Small intestine (tissue), 7 donors: Measurements from ENCODE around the gene IWS1. TPM values are rescaled to one million over a fixed set of nuclear protein-coding genes. Genes with fewer than 3 reads are reported as not detected.

ENCODE experiments used
- DNase-seq, 2 donors: peaks; one replicate each; pipeline versions ENCODE4 v3.0.0 to v3.0.0-alpha.2; 2013
- FAIRE-seq: peaks from 2 replicates; lab custom pipeline; 2012; peaks lifted over from hg19 to GRCh38; lab: Jason Lieb, UNC
- H3K27ac ChIP-seq, 3 donors: one replicate each; pipeline ENCODE4 v1.5.1; 2013; ENCODE audit warnings: low read length in 2 of 3, mild to moderate bottlenecking in 2 of 3, control low read depth in 1 of 3, inconsistent platforms in 1 of 3, low read depth in 1 of 3, moderate library complexity in 1 of 3
- H3K27me3 ChIP-seq, 3 donors: one replicate each; pipeline ENCODE4 v1.6.1; 2013; ENCODE audit warnings: low read length in 3 of 3, inconsistent platforms in 1 of 3; ENCODE audit not compliant: control insufficient read depth in 3 of 3, insufficient read depth in 3 of 3
- H3K36me3 ChIP-seq, 3 donors: one replicate each; pipeline ENCODE4 v1.6.1; 2013; ENCODE audit warnings: low read length in 3 of 3, inconsistent platforms in 1 of 3, low read depth in 1 of 3, mild to moderate bottlenecking in 1 of 3, moderate library complexity in 1 of 3; ENCODE audit not compliant: control insufficient read depth in 3 of 3, insufficient read depth in 2 of 3
- H3K4me1 ChIP-seq, 3 donors: one replicate each; pipeline ENCODE4 v1.6.1; 2013; ENCODE audit warnings: low read length in 2 of 3, inconsistent platforms in 1 of 3, low read depth in 1 of 3, mild to moderate bottlenecking in 1 of 3, moderate library complexity in 1 of 3; ENCODE audit not compliant: control insufficient read depth in 3 of 3, insufficient read depth in 2 of 3
- H3K4me3 ChIP-seq, 3 donors: one replicate each; pipeline ENCODE4 v1.5.1; 2013; ENCODE audit warnings: low read length in 3 of 3, control low read depth in 1 of 3, inconsistent platforms in 1 of 3, low read depth in 1 of 3, mild to moderate bottlenecking in 1 of 3, moderate library complexity in 1 of 3
- H3K9me3 ChIP-seq, 2 donors: one replicate each; pipeline ENCODE4 v1.6.1; 2013; ENCODE audit warnings: low read depth in 1 of 2, low read length in 1 of 2; ENCODE audit not compliant: control insufficient read depth in 2 of 2, insufficient read depth in 1 of 2
- WGBS, 3 donors: extraction: QIAGEN DNeasy Blood & Tissue Kit; methylation state at CpG; one replicate each; pipeline ENCODE4 v1.1.7; 2013; 5-methylcytosine and 5-hydroxymethylcytosine counted together
- polyA plus RNA-seq, 4 donors: library from polyadenylated mRNA; stranded (reverse) in 3 of 4; unstranded in 1 of 4; fragments of 200-250 nt in 3 of 4; fragments of 120-200 nt in 1 of 4; gene quantifications; one replicate each; pipeline versions ENCODE4 v1.2.1 to v1.2.3, GENCODE V29; 2013
- donor health status: healthy with polysubstance abuse.
- donor health status: control.
- donor health status: control.
- donor health status: Bipolar disorder and iron deficiency.
- donor health status: healthy.

IWS1 gene
- polyA plus RNA-seq, 4 donors = 23.3 to 53.0 (median 47.8) TPM

GRCh38 chr2:127564429-127565260 is 38.4 kb upstream of the IWS1 start:
- Histone ChIP-seq H3K36me3 (peaks cover 9 to 87% (median 20%) of the 10 kb centered on the region in 3 donors), H3K27me3 (no peaks in the 10 kb centered on the region), H3K27ac (no peak overlapping the region), H3K9me3 (no peaks in the 10 kb centered on the region), H3K4me1 (peaks cover 0 to 14% (median 4%) of the 10 kb centered on the region in 3 donors), H3K4me3 (no peak overlapping the region)
- FAIRE-seq (no peak), DNase-seq (no peak)
- 88 to 94% (median 89%) methylated on average over 11 of the region's 11 CpGs for WGBS, 3 donors

- H3K27me3 ChIP-seq = no peaks in the 10 kb centered on the region
- no peaks in the 10 kb centered on the region for H3K9me3 ChIP-seq
- H3K36me3 ChIP-seq = peaks cover 9 to 87% (median 20%) of the 10 kb centered on the region in 3 donors
- 57 to 73% (median 68%) methylated on average over 13 to 14 of the region's 14 CpGs for WGBS, 3 donors
- no peak overlapping the region for H3K4me3 ChIP-seq
- FAIRE-seq (no peak), DNase-seq (peak; percentile 56 to 82)
- peak overlapping the region in 1 of 3 donors; percentile 10 for H3K27ac ChIP-seq
- peaks cover 0 to 14% (median 4%) of the 10 kb centered on the region in 3 donors for H3K4me1 ChIP-seq
Measured at GRCh38 chr2:127563458-127564428, 37.5 kb upstream of the IWS1 start.

DNA sequence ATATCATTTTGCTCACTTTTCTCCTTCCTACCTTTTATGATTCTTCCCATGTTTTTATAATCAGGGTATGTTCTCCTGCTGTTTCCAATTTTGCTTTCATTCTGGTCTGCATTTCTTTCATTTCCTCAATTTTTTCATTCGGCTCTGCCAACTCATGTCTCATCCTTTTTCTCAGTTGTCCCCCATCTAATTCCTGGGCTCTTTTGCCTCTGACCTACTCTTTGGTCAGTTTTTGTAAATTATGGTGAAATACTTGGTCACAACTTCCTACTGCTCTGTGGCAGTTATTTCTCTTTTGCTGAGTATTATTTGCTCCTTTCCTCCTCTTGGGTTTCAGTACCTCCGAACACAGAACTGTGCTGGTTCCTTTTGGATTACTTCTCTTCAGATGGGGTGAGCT is 36.6 kb upstream of the IWS1 start:
- WGBS, 3 donors = 86 to 94% (median 89%) methylated on average over 2 of the region's 2 CpGs
- no peak overlapping the region for H3K27ac ChIP-seq
- peaks cover 9 to 79% (median 20%) of the 10 kb centered on the region in 3 donors for H3K36me3 ChIP-seq
- H3K27me3 ChIP-seq = no peaks in the 10 kb centered on the region
- FAIRE-seq (no peak), DNase-seq (no peak)
- H3K4me1 ChIP-seq = peaks cover 0 to 14% (median 4%) of the 10 kb centered on the region in 3 donors
- H3K4me3 ChIP-seq = no peak overlapping the region
- no peaks in the 10 kb centered on the region for H3K9me3 ChIP-seq

GRCh38 chr2:127561371-127561770 is 35.1 kb upstream of the IWS1 start:
- WGBS, 3 donors = 82 to 89% (median 86%) methylated on average over 8 of the region's 8 CpGs
- Histone ChIP-seq H3K27ac (no peak overlapping the region), H3K4me1 (peaks cover 0 to 14% (median 4%) of the 10 kb centered on the region in 3 donors), H3K4me3 (no peak overlapping the region), H3K9me3 (no peaks in the 10 kb centered on the region), H3K36me3 (peaks cover 0 to 63% (median 16%) of the 10 kb centered on the region in 3 donors), H3K27me3 (no peaks in the 10 kb centered on the region)
- FAIRE-seq (no peak), DNase-seq (no peak)

- WGBS, 3 donors = 84 to 96% (median 96%) methylated on average over 5 of the region's 5 CpGs
- FAIRE-seq (no peak), DNase-seq (no peak)
- Histone ChIP-seq H3K4me3 (no peak overlapping the region), H3K27me3 (no peaks in the 10 kb centered on the region), H3K27ac (no peak overlapping the region), H3K9me3 (no peaks in the 10 kb centered on the region), H3K4me1 (peaks cover 0 to 14% (median 4%) of the 10 kb centered on the region in 3 donors), H3K36me3 (peaks cover 0 to 59% (median 15%) of the 10 kb centered on the region in 3 donors)
Measured at GRCh38 chr2:127560931-127561280, 34.6 kb upstream of the IWS1 start.

DNA sequence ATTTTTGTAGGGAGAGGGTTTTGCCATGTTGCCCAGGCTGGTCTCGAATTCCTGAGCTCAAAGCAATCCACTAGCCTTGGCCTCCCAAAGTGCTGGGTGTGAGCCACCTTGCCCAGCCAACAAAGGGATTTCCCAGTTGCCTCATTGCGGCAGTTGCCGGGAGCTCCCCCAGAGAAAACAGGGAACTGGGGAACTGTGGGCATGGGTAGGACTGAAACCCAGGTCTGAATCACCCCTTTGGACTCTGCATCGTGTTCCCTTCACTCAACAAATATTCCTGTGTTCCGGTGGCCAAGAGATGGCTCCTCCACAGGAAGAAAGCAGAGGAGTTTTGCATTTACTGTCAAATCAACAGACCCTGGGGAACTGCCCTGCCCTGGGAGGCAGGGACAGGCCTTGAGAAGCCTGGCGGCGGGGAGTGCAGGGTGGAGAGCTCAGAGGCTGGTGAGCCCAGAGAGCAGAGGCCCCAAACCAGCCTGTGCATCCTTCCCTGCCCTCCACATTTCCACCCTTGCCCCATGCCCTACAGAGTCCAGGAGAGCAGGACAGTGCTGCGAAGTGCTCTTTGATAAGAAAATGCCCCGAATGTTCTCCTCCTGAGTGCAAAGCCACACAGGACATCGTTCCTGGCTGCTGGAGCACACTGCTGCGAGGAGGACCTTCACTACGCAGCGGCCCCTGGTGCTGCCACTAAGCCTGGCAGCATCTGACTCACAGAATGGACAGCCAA is 34.1 kb upstream of the IWS1 start:
- FAIRE-seq = no peak
- Histone ChIP-seq H3K36me3 (peaks cover 0 to 53% (median 15%) of the 10 kb centered on the region in 3 donors), H3K9me3 (no peaks in the 10 kb centered on the region), H3K4me1 (peaks cover 0 to 14% (median 4%) of the 10 kb centered on the region in 3 donors), H3K27ac (no peak overlapping the region), H3K27me3 (no peaks in the 10 kb centered on the region), H3K4me3 (no peak overlapping the region)
- DNase-seq = no peak
- WGBS, 3 donors = 83 to 89% (median 87%) methylated on average over 13 of the region's 13 CpGs

- H3K36me3 ChIP-seq = peaks cover 0 to 48% (median 9%) of the 10 kb centered on the region in 3 donors
- FAIRE-seq (no peak), DNase-seq (no peak)
- WGBS, 3 donors = 89 to 94% (median 90%) methylated on average over 5 of the region's 5 CpGs
- no peaks in the 10 kb centered on the region for H3K9me3 ChIP-seq
- H3K4me3 ChIP-seq = no peak overlapping the region
- H3K27me3 ChIP-seq = no peaks in the 10 kb centered on the region
- H3K4me1 ChIP-seq = peaks cover 0 to 14% (median 4%) of the 10 kb centered on the region in 3 donors
- no peak overlapping the region for H3K27ac ChIP-seq
Measured at GRCh38 chr2:127559454-127559853, 33.2 kb upstream of the IWS1 start.
